ENCODE results near the gene PACRG. TPM values are rescaled to one million over a fixed set of nuclear protein-coding genes. Genes with fewer than 3 reads are reported as not detected.

PACRG gene
- total RNA-seq, 2 donors from 2014 or later: 13.0 TPM; not detected in 1

DNA sequence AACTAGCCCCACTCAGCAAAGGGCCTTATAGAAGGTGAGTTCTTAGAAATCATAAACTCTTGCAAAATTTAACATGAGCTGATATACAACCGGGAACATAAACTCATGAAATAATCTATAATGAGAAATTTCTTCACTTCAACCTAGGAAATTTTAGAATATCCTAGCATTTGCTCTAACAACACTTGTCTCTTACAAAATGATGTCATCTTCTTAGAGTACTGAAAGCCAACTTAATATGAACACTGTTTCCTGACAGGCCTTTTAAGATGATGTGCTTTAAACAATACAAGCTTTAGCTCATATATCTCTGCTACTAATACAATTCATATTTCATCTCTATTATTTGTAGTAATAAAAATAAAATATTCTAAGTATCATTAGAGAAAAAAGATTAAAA, 932 bp downstream of the PACRG start:
- no peak for DNase-seq (ENCODE audit: low spot score)
- H3K4me3 ChIP-seq: no peak overlapping the region
- no peak for TF ChIP-seq CTCF (IDR thresholded peaks at IDR 0.05)
- H3K36me3 ChIP-seq: no peaks in the 10 kb centered on the region
- peak overlapping the region in 1 of 2 donors; percentile 74 for H3K27ac ChIP-seq
- no peaks in the 10 kb centered on the region for H3K9me3 ChIP-seq
- peaks cover 3 to 15% of the 10 kb centered on the region in 2 donors for H3K4me1 ChIP-seq (ENCODE audit: control insufficient read depth in 1 of 2, low read depth in 2 of 2)
- no peak for ATAC-seq (ENCODE audit: insufficient number of reproducible peaks, low FRiP score, low read depth)
- no peaks in the 10 kb centered on the region for H3K27me3 ChIP-seq (replicated peaks; ENCODE audit: insufficient read depth)

DNA sequence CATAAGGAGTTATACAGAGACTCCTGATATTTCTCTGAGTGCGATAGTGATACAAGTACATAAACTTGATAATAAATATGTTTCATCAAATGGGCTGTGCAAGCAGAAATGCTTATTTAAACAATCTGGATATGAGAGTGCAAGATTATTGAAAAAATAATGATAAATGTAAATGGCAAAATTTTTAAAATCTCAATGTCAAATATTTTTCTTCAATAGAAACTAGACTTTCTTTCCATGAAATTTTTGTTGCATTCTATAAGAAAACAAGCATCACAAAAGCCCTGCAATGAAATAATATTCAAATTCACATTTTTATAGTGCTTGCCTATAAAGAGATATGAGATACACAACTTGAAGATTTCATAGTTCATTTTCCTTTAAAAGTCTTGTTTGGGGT, 2.7 kb downstream of the PACRG start:
- H3K27ac ChIP-seq: no peak overlapping the region
- DNase-seq (ENCODE audit: low spot score) (no peak), ATAC-seq (ENCODE audit: insufficient number of reproducible peaks, low FRiP score, low read depth) (no peak)
- H3K27me3 ChIP-seq (replicated peaks; ENCODE audit: insufficient read depth): no peaks in the 10 kb centered on the region
- H3K9me3 ChIP-seq: no peaks in the 10 kb centered on the region
- H3K4me3 ChIP-seq: no peak overlapping the region
- TF ChIP-seq CTCF (IDR thresholded peaks at IDR 0.05): no peak
- H3K36me3 ChIP-seq: no peaks in the 10 kb centered on the region
- peaks cover 3 to 15% of the 10 kb centered on the region in 2 donors for H3K4me1 ChIP-seq (ENCODE audit: control insufficient read depth in 1 of 2, low read depth in 2 of 2)

- no peaks in the 10 kb centered on the region for H3K27me3 ChIP-seq (replicated peaks; ENCODE audit: insufficient read depth)
- no peak for ATAC-seq (ENCODE audit: insufficient number of reproducible peaks, low FRiP score, low read depth)
- no peaks in the 10 kb centered on the region for H3K36me3 ChIP-seq
- DNase-seq (ENCODE audit: low spot score): no peak
- H3K27ac ChIP-seq: no peak overlapping the region
- TF ChIP-seq CTCF (IDR thresholded peaks at IDR 0.05): no peak
- H3K4me3 ChIP-seq: no peak overlapping the region
- H3K4me1 ChIP-seq (ENCODE audit: control insufficient read depth in 1 of 2, low read depth in 2 of 2): peaks cover 0 to 1% of the 10 kb centered on the region in 2 donors
- no peaks in the 10 kb centered on the region for H3K9me3 ChIP-seq
Measured at GRCh38 chr6:162733489-162733888, 5.7 kb downstream of the PACRG start.

DNA sequence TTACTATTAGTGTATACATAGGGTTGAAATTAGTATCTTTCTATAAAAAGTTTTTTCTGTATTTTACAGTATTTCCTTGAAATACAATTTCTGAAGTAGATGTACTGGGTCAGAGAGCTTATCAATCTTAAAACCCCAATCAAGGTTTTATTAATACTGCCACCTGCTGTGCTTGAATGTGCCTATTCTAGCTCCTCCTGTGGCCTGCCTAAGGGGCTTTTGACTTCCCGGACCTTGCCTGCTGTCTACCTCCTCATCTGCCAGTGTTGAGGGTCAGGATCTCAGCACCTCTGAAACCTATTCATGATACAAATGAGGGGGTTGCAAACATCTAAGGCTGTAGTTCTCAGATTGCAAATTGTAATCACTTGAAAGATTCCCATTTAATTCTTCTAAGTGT, 9.2 kb downstream of the PACRG start:
- H3K9me3 ChIP-seq: no peaks in the 10 kb centered on the region
- no peaks in the 10 kb centered on the region for H3K4me1 ChIP-seq (ENCODE audit: control insufficient read depth in 1 of 2, low read depth in 2 of 2)
- no peak overlapping the region for H3K4me3 ChIP-seq
- H3K27ac ChIP-seq: no peak overlapping the region
- DNase-seq (ENCODE audit: low spot score) (no peak), ATAC-seq (ENCODE audit: insufficient number of reproducible peaks, low FRiP score, low read depth) (no peak)
- H3K36me3 ChIP-seq: no peaks in the 10 kb centered on the region
- no peaks in the 10 kb centered on the region for H3K27me3 ChIP-seq (replicated peaks; ENCODE audit: insufficient read depth)
- no peak for TF ChIP-seq CTCF (IDR thresholded peaks at IDR 0.05)

- ATAC-seq (ENCODE audit: insufficient number of reproducible peaks, low FRiP score, low read depth) (no peak), DNase-seq (ENCODE audit: low spot score) (no peak)
- TF ChIP-seq CTCF (IDR thresholded peaks at IDR 0.05): no peak
- Histone ChIP-seq H3K36me3 (no peaks in the 10 kb centered on the region), H3K9me3 (no peaks in the 10 kb centered on the region), H3K4me3 (no peak overlapping the region), H3K27me3 (replicated peaks; ENCODE audit: insufficient read depth) (no peaks in the 10 kb centered on the region), H3K4me1 (ENCODE audit: control insufficient read depth in 1 of 2, low read depth in 2 of 2) (no peaks in the 10 kb centered on the region), H3K27ac (no peak overlapping the region)
Measured at GRCh38 chr6:162750776-162751175, 23.0 kb downstream of the PACRG start.

Measured in thoracic aorta (tissue), 2 donors.